HG02870 (cell line): ENCODE data around the gene ST7.
"Not testable (repeated sequence)": the region's sequence is repeated elsewhere in the genome, so short reads cannot be mapped to it uniquely, and the experiment has no call there.

Experiments
- ATAC-seq: cut with Tn5 transposase; IDR thresholded peaks from one replicate; pipeline ENCODE4 v1.9.1; 2021; ENCODE audit warnings: mild to moderate bottlenecking, moderate library complexity; ENCODE audit not compliant: unreplicated experiment

The ST7 gene

GRCh38 chr7:116950889-116951351, 2.4 kb upstream of the ST7 start:
- ATAC-seq: no peak

GRCh38 chr7:116951366-116952292, 1.7 kb upstream of the ST7 start:
- ATAC-seq: no peak

- ATAC-seq: peak; percentile 5
Observed at GRCh38 chr7:116952635-116953371, 498 bp upstream of the ST7 start.

GRCh38 chr7:116953906-116954838, 871 bp downstream of the ST7 start:
- peak; percentile 4 for ATAC-seq

GRCh38 chr7:116955340-116955739, 2.0 kb downstream of the ST7 start:
- no peak for ATAC-seq

GRCh38 chr7:116955801-116956476, 2.6 kb downstream of the ST7 start:
- ATAC-seq: peak; percentile 83

GRCh38 chr7:116956477-116956804, 3.1 kb downstream of the ST7 start:
- no peak for ATAC-seq

GRCh38 chr7:116957874-116958273, 4.6 kb downstream of the ST7 start:
- ATAC-seq: peak; percentile 38

- not testable (repeated sequence) for ATAC-seq
Observed at GRCh38 chr7:116961966-116962673, 8.8 kb downstream of the ST7 start.

GRCh38 chr7:116963234-116963633, 9.9 kb downstream of the ST7 start:
- ATAC-seq: no peak

GRCh38 chr7:116966601-116967000, 13.3 kb downstream of the ST7 start:
- ATAC-seq: no peak

- ATAC-seq: no peak
Observed at GRCh38 chr7:116967254-116967922, 14.1 kb downstream of the ST7 start.

- ATAC-seq: no peak
Observed at GRCh38 chr7:116967983-116968382, 14.7 kb downstream of the ST7 start.

- ATAC-seq: no peak
Observed at GRCh38 chr7:116968631-116969030, 15.3 kb downstream of the ST7 start.

- ATAC-seq: no peak
Observed at GRCh38 chr7:116969371-116969902, 16.1 kb downstream of the ST7 start.

GRCh38 chr7:116970238-116970910, 17.1 kb downstream of the ST7 start:
- peak; percentile 68 for ATAC-seq

- ATAC-seq: not testable (repeated sequence)
Observed at GRCh38 chr7:116971153-116971552, 17.9 kb downstream of the ST7 start.

- no peak for ATAC-seq
Observed at GRCh38 chr7:116971869-116972268, 18.6 kb downstream of the ST7 start.
